ENCODE data around the gene SYCP3. TPM values are rescaled to one million over a fixed set of nuclear protein-coding genes. Genes with fewer than 3 reads are reported as not detected.
A peak's percentile ranks its signal among the peaks of the same experiment; 100 is the strongest.

Gene SYCP3
- 1 to 10 TPM; 1.7 to 2.0 TPM for total RNA-seq

GRCh38 chr12:101738920-101739665 is at the start of gene SYCP3:
SYCP3 (minus strand) TSS chr12:101739462; CDS start chr12:101737935, 1,527 bp downstream.
- Mint-ChIP-seq H3K9me3 (ENCODE audit: insufficient read depth) (no peaks in the 10 kb centered on the region), H3K4me3 (no peak within 1 kb of the TSS), H3K4me1 (ENCODE audit: low read depth) (peaks cover 13% of the 10 kb centered on the region), H3K27me3 (ENCODE audit: low read depth) (no peaks in the 10 kb centered on the region), H3K27ac (no peak within 1 kb of the TSS), H3K36me3 (ENCODE audit: low read depth) (peaks cover 19% of the 10 kb centered on the region)
- ChIA-PET POLR2A (no interaction called here), CTCF (no interaction called here)
- DNase-seq (no peak), ATAC-seq (no peak)

DNA sequence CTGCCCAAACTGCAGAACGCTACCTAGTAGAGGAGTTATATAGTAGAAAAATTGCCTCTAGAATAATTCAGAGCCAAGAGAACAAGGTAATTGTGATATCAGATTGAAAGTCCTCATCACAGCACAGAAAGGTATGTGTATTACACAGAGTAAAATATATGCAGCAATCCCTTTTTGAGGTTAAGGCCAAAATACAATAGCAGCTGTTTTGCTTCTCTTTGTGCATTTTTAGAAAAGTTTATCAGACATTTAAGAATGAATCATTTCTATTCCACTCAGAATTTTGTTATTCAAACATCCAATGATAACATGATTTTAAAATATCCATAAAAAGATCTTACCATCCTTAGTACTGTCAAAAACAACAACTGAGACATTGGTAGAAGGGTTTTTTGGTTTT is 46.4 kb upstream of the SYCP3 start:
- Mint-ChIP-seq H3K4me3 (no peak overlapping the region), H3K27me3 (ENCODE audit: low read depth) (no peaks in the 10 kb centered on the region), H3K36me3 (ENCODE audit: low read depth) (peaks cover 77% of the 10 kb centered on the region), H3K9me3 (ENCODE audit: insufficient read depth) (no peaks in the 10 kb centered on the region), H3K4me1 (ENCODE audit: low read depth) (peaks cover 44% of the 10 kb centered on the region), H3K27ac (no peak overlapping the region)
- CTCF ChIA-PET, result interaction anchor here (1.2 to 4.8 kb wide), 3 partner anchors 13 to 54 kb away, joined by 4 to 23 read pairs (median 17); no protein-coding TSS in a partner anchor
- POLR2A ChIA-PET, result interaction anchor here (1.1 to 1.4 kb wide), 2 partner anchors 38 to 39 kb away, joined by 3 read pairs; no protein-coding TSS in a partner anchor
- ATAC-seq (no peak), DNase-seq (no peak)

DNA sequence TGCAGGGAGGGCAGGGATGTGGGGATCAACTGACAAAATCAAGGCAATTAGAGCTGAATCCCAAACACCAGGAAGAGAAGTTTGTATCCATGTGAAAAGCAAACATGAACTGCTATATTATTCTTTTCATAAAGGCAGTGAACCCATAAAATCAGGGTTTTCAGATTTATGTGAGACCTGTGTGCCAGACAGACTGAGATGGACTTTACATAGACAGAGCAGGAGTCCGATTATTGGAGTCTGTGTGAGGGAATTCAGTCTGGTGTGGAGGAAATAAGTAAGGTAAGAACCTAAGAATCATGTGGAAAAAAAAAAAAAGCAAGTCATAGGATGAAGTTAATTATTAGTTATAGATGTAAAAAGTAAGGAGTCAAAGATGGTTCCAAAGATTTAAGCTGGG is 45.1 kb upstream of the SYCP3 start:
- peak overlapping the region; percentile 71 for H3K27ac Mint-ChIP-seq
- DNase-seq, result no peak
- no peaks in the 10 kb centered on the region for H3K27me3 Mint-ChIP-seq (ENCODE audit: low read depth)
- H3K4me1 Mint-ChIP-seq (ENCODE audit: low read depth), result peaks cover 41% of the 10 kb centered on the region
- H3K4me3 Mint-ChIP-seq, result no peak overlapping the region
- H3K36me3 Mint-ChIP-seq (ENCODE audit: low read depth), result peaks cover 79% of the 10 kb centered on the region
- ChIA-PET POLR2A (interaction anchor here (1.1 to 1.4 kb wide), 3 partner anchors 39 to 46 kb away, joined by 3 to 6 read pairs (median 3); partner anchors contain the start of gene GNPTAB), CTCF (interaction anchor here (0.9 to 4.8 kb wide), 8 partner anchors 9 to 55 kb away, joined by 3 to 23 read pairs (median 8); partner anchors contain the start of gene GNPTAB)
- H3K9me3 Mint-ChIP-seq (ENCODE audit: insufficient read depth), result no peaks in the 10 kb centered on the region
- no peak for ATAC-seq

- ATAC-seq, result no peak
- POLR2A ChIA-PET, result interaction anchor here (1.3 kb wide), 1 partner anchor 47 kb away, joined by 6 read pairs; the partner anchor contains the start of gene GNPTAB
- H3K27me3 Mint-ChIP-seq (ENCODE audit: low read depth), result no peaks in the 10 kb centered on the region
Measured at GRCh38 chr12:101783838-101784237, 44.6 kb upstream of the SYCP3 start.

GRCh38 chr12:101783150-101783549 is 43.9 kb upstream of the SYCP3 start:
- Mint-ChIP-seq H3K36me3 (ENCODE audit: low read depth) (peaks cover 76% of the 10 kb centered on the region), H3K27ac (peak overlapping the region; percentile 64)
- POLR2A ChIA-PET, result interaction anchor here (1.3 kb wide), 1 partner anchor 47 kb away, joined by 6 read pairs; the partner anchor contains the start of gene GNPTAB

More at GRCh38 chr12:101783838-101784237, 44.6 kb upstream of the SYCP3 start:
- peak overlapping the region; percentile 57 for H3K27ac Mint-ChIP-seq
- CTCF ChIA-PET, result interaction anchor here (1.1 to 4.8 kb wide), 7 partner anchors 9 to 56 kb away, joined by 3 to 23 read pairs (median 11); partner anchors contain the start of gene GNPTAB
- H3K36me3 Mint-ChIP-seq (ENCODE audit: low read depth), result peaks cover 78% of the 10 kb centered on the region
- peaks cover 44% of the 10 kb centered on the region for H3K4me1 Mint-ChIP-seq (ENCODE audit: low read depth)
- no peak overlapping the region for H3K4me3 Mint-ChIP-seq
- H3K9me3 Mint-ChIP-seq (ENCODE audit: insufficient read depth), result no peaks in the 10 kb centered on the region
- DNase-seq, result no peak

DNA sequence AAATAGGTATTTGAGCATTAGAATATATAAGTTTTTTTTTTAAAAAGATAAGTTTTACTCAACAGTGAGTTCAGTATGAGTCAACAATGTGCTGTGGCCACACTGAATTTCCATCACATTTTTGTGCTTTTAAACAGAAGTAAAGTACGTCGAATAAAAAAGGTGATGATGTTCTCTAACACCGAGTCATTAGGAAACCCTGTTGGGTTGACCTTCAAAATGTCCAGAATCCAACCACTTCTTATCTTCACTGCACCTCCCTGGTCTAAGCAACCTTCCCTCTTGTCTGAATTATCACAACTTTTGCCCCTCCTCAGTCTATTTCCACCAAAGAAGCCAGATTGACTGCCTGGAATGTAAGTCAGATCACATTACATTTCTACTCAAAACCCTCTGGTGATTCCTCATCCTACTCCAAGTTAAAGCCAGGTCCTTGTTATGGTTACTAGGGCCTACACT is 43.0 kb upstream of the SYCP3 start:
- Mint-ChIP-seq H3K4me1 (ENCODE audit: low read depth) (peaks cover 47% of the 10 kb centered on the region), H3K36me3 (ENCODE audit: low read depth) (peaks cover 73% of the 10 kb centered on the region), H3K9me3 (ENCODE audit: insufficient read depth) (no peaks in the 10 kb centered on the region), H3K27ac (peak overlapping the region; percentile 64), H3K27me3 (ENCODE audit: low read depth) (no peaks in the 10 kb centered on the region), H3K4me3 (no peak overlapping the region)
- DNase-seq (no peak), ATAC-seq (no peak)
- POLR2A ChIA-PET, result no interaction called here
- CTCF ChIA-PET, result interaction anchor here (1.6 to 7.6 kb wide), 5 partner anchors 11 to 57 kb away, joined by 3 to 166 read pairs (median 14); partner anchors contain the start of gene GNPTAB

More at GRCh38 chr12:101783150-101783549, 43.9 kb upstream of the SYCP3 start:
- no peak for ATAC-seq
- no peak for DNase-seq
- H3K4me1 Mint-ChIP-seq (ENCODE audit: low read depth), result peaks cover 46% of the 10 kb centered on the region
- no peaks in the 10 kb centered on the region for H3K9me3 Mint-ChIP-seq (ENCODE audit: insufficient read depth)
- H3K4me3 Mint-ChIP-seq, result no peak overlapping the region
- CTCF ChIA-PET, result interaction anchor here (1.2 to 4.8 kb wide), 5 partner anchors 10 to 57 kb away, joined by 3 to 23 read pairs (median 14); partner anchors contain the start of gene GNPTAB
- no peaks in the 10 kb centered on the region for H3K27me3 Mint-ChIP-seq (ENCODE audit: low read depth)

GRCh38 chr12:101781834-101782233 is 42.6 kb upstream of the SYCP3 start:
- Mint-ChIP-seq H3K27me3 (ENCODE audit: low read depth) (no peaks in the 10 kb centered on the region), H3K36me3 (ENCODE audit: low read depth) (peaks cover 73% of the 10 kb centered on the region), H3K27ac (peak overlapping the region; percentile 67), H3K4me3 (no peak overlapping the region), H3K4me1 (ENCODE audit: low read depth) (peaks cover 47% of the 10 kb centered on the region), H3K9me3 (ENCODE audit: insufficient read depth) (no peaks in the 10 kb centered on the region)
- ATAC-seq (no peak), DNase-seq (no peak)
- POLR2A ChIA-PET, result no interaction called here
- CTCF ChIA-PET, result interaction anchor here (1.6 to 7.6 kb wide), 5 partner anchors 12 to 58 kb away, joined by 3 to 166 read pairs (median 28); partner anchors contain the start of gene GNPTAB

DNA sequence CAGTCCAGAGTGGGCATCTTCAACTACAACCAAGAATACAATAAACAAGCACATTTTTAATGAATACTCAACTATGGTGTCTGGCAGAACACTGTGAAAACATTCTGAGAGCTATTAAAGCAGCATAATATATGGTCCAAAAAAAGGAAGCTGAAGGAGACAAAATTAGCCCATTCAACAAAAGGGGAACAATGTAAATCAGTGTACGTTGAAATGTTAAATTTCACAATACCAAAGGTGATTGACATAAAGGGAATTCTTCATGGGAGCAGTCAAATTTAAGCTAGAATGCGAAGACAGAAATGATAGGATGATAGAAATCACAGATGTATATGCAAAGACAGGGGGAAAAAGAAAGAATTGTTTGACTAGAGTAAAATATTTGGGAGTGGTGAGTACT is 41.3 kb upstream of the SYCP3 start:
- H3K4me1 Mint-ChIP-seq (ENCODE audit: low read depth), result peaks cover 54% of the 10 kb centered on the region
- ChIA-PET POLR2A (interaction anchor here (1.4 to 2.0 kb wide), 2 partner anchors 46 to 50 kb away, joined by 3 to 12 read pairs; partner anchors contain the start of gene GNPTAB), CTCF (interaction anchor here (1.3 to 7.6 kb wide), 8 partner anchors 10 to 389 kb away, joined by 4 to 166 read pairs (median 8); partner anchors contain the start of gene GNPTAB)
- no peaks in the 10 kb centered on the region for H3K9me3 Mint-ChIP-seq (ENCODE audit: insufficient read depth)
- no peak for DNase-seq
- no peaks in the 10 kb centered on the region for H3K27me3 Mint-ChIP-seq (ENCODE audit: low read depth)
- no peak overlapping the region for H3K27ac Mint-ChIP-seq
- H3K36me3 Mint-ChIP-seq (ENCODE audit: low read depth), result peaks cover 75% of the 10 kb centered on the region
- no peak for ATAC-seq
- H3K4me3 Mint-ChIP-seq, result no peak overlapping the region

DNA sequence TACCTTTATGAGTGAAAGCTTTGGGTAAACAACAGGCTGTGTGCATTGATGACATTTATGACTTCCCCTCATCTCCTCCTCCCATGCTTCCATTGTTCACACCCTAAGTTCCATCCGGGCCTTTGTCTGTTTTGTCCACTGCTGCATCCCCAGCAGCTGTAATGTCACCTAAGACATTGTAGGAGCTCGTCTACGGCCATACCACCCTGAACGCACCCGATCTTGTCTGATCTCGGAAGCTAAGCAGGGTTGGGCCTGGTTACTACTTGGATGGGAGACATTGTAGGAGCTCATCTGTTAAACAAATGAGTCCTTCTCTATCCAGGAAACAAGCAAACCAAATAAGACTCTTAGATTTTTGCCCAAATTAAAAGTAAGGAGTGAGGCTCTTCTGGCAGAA is 40.4 kb upstream of the SYCP3 start:
- Mint-ChIP-seq H3K27me3 (ENCODE audit: low read depth) (no peaks in the 10 kb centered on the region), H3K27ac (no peak overlapping the region), H3K36me3 (ENCODE audit: low read depth) (peaks cover 66% of the 10 kb centered on the region), H3K9me3 (ENCODE audit: insufficient read depth) (no peaks in the 10 kb centered on the region), H3K4me3 (no peak overlapping the region), H3K4me1 (ENCODE audit: low read depth) (peaks cover 58% of the 10 kb centered on the region)
- CTCF ChIA-PET, result interaction anchor here (0.7 to 7.6 kb wide), 11 partner anchors 8 to 390 kb away, joined by 3 to 166 read pairs (median 4); partner anchors contain the start of gene GNPTAB
- ATAC-seq (no peak), DNase-seq (no peak)
- POLR2A ChIA-PET, result interaction anchor here (1.4 to 2.0 kb wide), 2 partner anchors 47 to 51 kb away, joined by 3 to 12 read pairs; partner anchors contain the start of gene GNPTAB

DNA sequence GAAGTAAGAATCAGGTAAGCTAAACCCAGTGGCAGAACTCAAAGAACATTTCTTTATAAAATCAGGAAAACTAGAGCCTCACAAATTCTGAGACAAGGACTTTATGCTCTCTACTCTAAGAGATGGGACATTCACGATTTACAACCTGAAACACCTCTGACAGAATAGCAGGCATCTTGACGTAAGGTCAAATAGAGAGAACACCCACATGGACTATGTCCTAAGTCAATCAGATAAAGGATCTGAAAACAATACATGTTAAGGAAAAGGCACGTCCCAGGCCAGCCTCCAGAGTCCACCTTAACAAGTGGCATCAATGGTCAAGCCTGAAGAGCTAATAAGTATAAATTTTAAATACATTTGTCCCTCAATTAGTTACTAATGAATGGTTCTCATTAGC is 39.9 kb upstream of the SYCP3 start:
- ChIA-PET POLR2A (interaction anchor here (1.4 to 2.0 kb wide), 2 partner anchors 48 to 51 kb away, joined by 3 to 12 read pairs; partner anchors contain the start of gene GNPTAB), CTCF (interaction anchor here (0.7 to 7.6 kb wide), 11 partner anchors 9 to 391 kb away, joined by 3 to 166 read pairs (median 4); partner anchors contain the start of gene GNPTAB)
- H3K4me1 Mint-ChIP-seq (ENCODE audit: low read depth), result peaks cover 55% of the 10 kb centered on the region
- H3K9me3 Mint-ChIP-seq (ENCODE audit: insufficient read depth), result no peaks in the 10 kb centered on the region
- H3K36me3 Mint-ChIP-seq (ENCODE audit: low read depth), result peaks cover 62% of the 10 kb centered on the region
- no peak overlapping the region for H3K4me3 Mint-ChIP-seq
- no peak for DNase-seq
- no peaks in the 10 kb centered on the region for H3K27me3 Mint-ChIP-seq (ENCODE audit: low read depth)
- peak overlapping the region; percentile 41 for H3K27ac Mint-ChIP-seq
- no peak for ATAC-seq

- Mint-ChIP-seq H3K36me3 (ENCODE audit: low read depth) (peaks cover 62% of the 10 kb centered on the region), H3K9me3 (ENCODE audit: insufficient read depth) (no peaks in the 10 kb centered on the region), H3K27me3 (ENCODE audit: low read depth) (no peaks in the 10 kb centered on the region), H3K4me3 (no peak overlapping the region), H3K27ac (peak overlapping the region; percentile 22), H3K4me1 (ENCODE audit: low read depth) (peaks cover 54% of the 10 kb centered on the region)
- POLR2A ChIA-PET, result interaction anchor here (2.6 kb wide), 1 partner anchor 53 kb away, joined by 5 read pairs; the partner anchor contains the start of gene GNPTAB
- CTCF ChIA-PET, result interaction anchor here (3.1 to 7.6 kb wide), 4 partner anchors 16 to 62 kb away, joined by 28 to 166 read pairs (median 36); partner anchors contain the start of gene GNPTAB
- ATAC-seq (no peak), DNase-seq (no peak)
Measured at GRCh38 chr12:101777978-101778377, 38.7 kb upstream of the SYCP3 start.

Data from activated CD8-positive, alpha-beta T cell treated with anti-CD3 and anti-CD28 coated beads, Interleukin-2, amount 10 ng/mL, durations not matched to agents 7 days and 5 days (primary cell).